T follicular helper cell (primary cell): ENCODE data around the gene CCDC69.

Experiments
- DNase-seq: peaks from one replicate; pipeline ENCODE4 v3.0.0-alpha.2; 2020; ENCODE audit warnings: low read depth

Gene CCDC69

DNA sequence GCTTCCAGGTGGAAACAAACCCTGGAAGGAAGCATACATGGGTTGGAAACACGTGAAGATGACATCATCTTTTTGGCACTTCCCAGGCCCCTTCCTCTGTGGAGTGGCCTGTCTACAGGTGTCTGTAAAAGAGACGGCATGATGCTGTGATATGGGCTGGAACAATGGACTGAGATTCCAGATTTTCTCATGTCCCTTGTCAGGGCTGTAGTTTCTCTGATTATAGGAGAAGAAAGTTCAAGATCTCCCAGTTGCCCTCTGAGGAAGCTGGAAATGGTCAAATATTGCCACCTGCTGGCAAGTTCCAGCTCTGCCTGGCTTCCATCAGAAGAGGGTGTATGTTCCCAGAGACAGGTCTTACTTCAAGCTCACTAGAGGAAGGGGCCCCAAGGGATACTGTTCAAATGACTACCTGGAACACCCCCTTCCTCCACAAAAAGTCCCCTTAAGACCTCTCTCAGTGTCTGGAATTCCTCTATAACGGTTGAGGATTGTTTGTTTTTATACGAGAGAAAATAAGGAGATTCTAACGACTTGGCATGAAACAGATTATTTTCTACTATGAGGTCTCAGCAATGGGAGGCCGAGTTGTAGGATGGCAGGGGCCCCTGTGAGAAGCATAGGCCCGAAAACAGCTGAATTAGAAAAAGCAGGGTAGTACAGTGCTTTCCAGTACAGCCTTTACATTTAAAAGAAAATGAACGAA is 59.1 kb downstream of the CCDC69 start:
- peak; percentile 73 for DNase-seq

GRCh38 chr5:151162776-151163175 is 61.1 kb downstream of the CCDC69 start:
- no peak for DNase-seq

GRCh38 chr5:151159649-151160373 is 64.1 kb downstream of the CCDC69 start:
- no peak for DNase-seq

GRCh38 chr5:151158287-151158661 is 65.6 kb downstream of the CCDC69 start:
- DNase-seq, result no peak

DNA sequence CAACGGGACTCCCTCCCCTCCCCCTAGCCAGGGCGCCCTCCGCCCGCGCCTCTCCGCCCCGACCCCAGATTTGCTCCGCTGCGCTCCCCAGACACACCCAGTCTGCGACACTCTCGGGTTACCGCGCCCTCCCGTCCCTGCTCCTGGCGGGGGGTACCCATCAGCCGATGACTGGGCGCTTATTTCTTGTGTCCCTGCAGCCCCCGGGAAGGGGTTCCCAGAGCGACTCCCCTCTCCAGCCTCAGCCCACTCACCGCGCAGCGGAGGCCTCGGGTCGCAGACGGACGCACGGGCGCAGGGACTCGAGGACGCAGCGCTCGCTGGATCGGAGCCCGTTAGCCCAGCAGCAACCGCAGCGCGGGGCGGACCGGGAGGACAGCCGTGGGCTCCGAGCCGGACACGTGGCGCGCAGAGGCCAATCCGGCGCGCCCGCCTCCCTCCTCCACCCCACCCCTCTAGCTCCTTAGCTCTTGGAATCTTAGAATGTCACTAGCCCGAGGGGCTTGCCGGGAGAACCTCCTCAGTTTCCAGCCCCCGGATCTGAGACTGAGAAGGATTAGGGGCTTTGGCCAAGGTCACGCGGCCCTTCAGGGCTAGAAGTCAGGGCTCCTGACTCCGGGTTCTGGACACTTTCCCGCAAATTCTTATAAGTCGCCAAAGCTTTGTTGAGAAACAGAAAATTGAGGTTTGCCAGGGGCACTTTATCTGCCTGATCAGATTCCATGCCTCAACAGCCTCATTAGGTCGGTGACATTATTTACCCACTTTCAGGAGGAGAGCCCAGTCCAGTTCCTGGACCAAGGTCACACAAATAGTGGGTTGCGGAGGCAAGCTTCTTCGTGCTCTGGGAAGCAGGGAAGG is 66.2 kb downstream of the CCDC69 start, which contains the start of gene ANXA6:
Gene ANXA6 (minus strand): TSS at position 354 of the 861 bp plus-strand sequence. CDS start 9,878 bp downstream, outside the sequence.
- DNase-seq, result peak; percentile 50

GRCh38 chr5:151156507-151157420 is 67.1 kb downstream of the CCDC69 start:
- DNase-seq, result no peak

- DNase-seq, result no peak
Measured at GRCh38 chr5:151155775-151156506, 68.0 kb downstream of the CCDC69 start.

- peak; percentile 53 for DNase-seq
Measured at GRCh38 chr5:151154931-151155774, 68.7 kb downstream of the CCDC69 start.

GRCh38 chr5:151153766-151154272 is 70.1 kb downstream of the CCDC69 start:
- no peak for DNase-seq

DNA sequence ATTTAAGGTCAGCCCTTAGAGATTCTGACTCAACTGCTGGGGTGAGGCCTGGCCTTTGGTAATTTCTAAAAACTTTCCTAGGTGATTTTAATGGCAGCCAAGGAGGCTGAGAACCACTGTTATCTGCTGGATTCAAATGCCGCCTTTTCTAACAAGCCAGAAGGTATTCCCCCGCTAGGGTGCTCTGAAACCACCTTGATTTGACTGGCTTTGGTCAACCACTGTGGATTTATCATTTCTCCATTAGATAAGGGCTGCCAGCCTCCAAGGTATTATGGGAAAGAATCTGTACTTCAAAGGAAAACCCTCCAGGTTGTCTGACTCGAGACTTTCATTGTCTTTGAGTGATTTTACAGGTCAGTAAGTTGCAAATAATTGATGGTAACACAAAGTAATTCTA is 70.6 kb downstream of the CCDC69 start:
- DNase-seq, result no peak

DNA sequence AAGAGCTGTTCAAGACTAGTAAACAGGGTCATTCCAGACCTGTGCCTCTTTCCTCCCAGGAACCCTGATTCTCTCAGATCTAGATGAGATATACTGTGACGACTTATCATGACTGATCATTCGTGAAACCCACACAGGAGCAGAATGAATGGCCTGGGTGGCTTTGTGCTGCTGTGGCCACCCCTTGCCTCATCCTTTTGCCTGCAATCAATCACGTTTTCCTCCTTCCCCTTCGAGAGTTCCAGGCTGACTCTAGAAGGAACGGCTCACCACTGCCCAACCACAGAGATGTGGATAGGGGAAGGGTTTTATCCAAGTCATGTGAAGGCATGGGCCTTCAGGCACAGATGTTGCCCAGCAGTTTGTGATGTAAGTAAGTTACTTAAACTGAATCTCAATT is 72.1 kb downstream of the CCDC69 start:
- no peak for DNase-seq

DNA sequence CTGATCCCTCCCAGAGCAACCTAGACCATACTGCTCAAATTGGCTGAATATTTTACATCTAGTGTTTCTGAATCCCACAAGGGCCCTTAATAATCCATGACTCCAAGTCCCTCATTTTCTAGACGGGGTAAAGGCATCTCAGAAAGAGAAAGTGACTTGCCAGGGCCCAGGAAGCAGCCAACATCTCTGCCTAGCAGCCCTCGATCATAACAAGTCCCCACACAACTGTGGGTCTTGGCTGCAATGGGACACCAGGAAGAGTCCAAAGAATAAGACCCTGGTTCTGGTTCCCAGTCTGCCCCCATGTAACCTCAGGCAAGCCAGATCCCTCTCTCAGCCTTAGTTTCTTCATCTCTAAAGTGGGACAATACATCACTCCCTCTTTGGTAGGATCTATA is 72.6 kb downstream of the CCDC69 start:
- no peak for DNase-seq

DNA sequence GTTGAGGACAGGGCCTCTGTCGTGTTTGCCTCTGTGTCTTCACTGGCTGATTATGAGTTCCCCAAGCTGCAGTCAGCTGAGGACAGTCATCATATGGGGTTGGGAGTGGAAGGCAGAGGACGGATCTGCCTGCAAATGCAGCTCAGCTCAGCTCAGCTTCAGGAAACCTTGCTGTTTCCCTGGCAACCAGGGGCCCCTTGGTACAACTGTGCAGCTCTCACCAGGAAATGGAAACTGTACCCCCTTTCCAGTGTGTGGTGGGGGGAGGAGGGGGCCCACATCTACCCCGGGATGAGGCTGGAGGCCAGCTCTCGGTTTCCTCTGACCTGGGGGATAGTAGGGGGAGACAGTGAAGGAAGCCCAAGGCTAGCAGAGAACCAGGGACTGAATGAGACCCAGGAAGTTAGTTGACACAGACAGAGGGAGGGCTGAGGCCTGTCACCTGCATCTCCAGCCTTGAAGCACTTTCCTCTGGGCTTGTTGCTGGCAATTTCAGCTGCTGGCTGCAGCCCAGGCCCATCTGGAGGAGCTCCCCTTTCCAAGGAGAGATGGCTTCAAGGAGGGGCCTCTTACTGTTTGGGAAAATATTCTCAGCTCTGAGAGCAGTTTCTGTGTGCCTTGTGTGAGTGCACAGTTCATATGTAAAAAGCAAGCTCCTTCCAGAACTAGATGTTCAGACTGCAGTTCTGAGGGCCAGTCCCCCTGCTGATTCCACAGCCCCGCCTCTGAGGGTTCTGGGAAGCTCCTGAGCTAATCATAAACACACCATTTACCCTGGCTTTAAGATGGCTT is 73.2 kb downstream of the CCDC69 start:
- DNase-seq, result peak; percentile 75

- DNase-seq, result no peak
Measured at GRCh38 chr5:151148583-151148982, 75.3 kb downstream of the CCDC69 start.

- DNase-seq, result no peak
Measured at GRCh38 chr5:151147033-151147432, 76.9 kb downstream of the CCDC69 start.

DNA sequence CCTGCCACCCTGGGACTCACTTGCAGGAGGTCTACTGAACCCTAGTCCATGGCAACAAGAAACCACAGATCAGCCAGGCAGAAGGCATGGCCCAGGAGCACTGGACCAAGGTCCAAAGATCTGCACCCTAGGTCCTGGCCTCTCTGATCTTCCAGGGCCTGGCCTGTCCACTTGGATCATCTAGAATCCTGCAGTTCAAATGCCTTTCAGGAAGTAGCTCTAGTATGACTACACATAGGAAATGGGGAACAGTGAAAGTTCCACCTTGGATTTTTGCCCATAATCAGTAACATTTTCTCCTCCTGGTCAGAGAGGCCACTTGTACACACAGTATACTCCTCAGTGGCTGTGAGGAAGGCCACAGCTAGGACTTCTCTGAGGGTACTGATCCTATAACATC is 77.8 kb downstream of the CCDC69 start:
- no peak for DNase-seq

- DNase-seq, result no peak
Measured at GRCh38 chr5:151144922-151145321, 79.0 kb downstream of the CCDC69 start.

DNA sequence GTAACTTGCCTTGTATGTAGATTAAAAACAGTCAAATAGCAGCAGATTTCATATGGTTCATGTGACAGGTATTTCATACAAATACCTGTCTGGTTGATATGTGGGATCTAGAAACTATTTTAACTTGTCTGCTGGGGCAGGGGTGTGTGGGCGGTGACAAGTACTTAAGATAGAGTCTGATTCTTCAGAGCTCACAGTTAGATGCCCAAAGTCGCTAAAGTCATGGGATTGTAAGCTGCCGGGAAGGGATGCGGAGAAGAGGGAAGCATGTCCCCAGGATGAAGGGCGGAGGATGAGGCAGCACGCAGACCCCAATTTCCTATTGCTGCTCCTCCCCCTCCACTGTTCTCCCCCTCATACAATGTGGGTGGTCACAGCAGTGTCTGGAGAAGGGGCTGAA is 79.6 kb downstream of the CCDC69 start:
- no peak for DNase-seq

DNA sequence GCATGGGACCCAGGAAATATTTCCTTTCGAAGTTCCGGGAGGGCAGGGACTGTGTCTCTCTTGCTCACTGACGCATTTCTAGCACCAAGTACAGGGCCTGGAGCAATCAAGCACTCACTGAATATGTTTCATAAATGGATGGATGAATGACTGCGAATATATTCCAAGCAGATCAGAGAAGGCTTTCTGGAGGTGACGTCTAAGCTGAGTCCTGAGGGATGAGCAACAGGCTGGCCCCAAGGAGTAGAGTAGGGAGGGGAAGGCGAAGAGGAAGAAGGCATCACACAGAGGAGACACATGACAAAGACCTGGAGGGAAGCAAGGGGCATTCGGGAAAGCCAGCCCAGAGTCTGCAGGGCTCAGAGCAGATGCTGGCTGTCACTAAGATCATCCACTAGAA is 80.2 kb downstream of the CCDC69 start:
- DNase-seq, result no peak
